ENCODE results near the gene CPTP. TPM values are rescaled to one million over a fixed set of nuclear protein-coding genes. Genes with fewer than 3 reads are reported as not detected.

Gene CPTP
- 10 to 100 TPM; 12.3 to 17.4 (median 16.5) TPM for polyA plus RNA-seq

DNA sequence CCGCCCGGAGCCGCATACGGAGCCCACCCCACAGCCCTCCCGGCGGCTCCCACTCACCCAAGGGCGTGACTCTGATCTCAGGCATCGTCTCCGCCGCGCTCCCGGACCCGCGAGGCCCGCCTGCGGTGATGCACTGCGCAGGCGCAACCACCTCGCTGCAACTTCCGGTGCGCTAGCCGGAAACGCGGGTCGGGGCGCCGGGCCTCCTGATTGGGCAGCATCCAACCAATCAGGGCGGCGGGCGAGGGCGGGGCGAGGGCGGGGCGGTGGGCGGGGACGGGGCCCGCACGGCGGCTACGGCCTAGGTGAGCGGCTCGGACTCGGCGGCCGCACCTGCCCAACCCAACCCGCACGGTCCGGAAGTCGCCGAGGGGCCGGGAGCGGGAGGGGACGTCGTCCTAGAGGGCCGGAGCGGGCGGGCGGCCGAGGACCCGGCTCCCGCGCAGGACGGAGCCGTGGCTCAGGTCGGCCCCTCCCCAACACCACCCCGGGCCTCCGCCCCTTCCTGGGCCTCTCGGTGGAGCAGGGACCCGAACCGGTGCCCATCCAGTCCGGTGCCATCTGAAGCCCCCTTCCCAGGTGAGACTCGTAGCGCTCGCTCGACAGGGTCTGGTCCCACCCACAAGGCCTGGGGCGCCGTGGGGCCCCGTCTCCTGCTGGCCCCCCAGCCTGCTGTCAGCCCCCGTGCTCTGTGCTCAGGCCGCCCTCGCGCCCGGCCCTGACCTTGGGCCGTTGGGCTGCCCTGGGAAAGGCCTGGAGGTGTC is at the start of gene CPTP, which contains the start of gene INTS11:
CPTP (plus strand) TSS at position 279 of the 764 bp plus-strand sequence. CDS start 2,109 bp downstream, outside the sequence.
INTS11 (minus strand) TSS at position 137 of the 764 bp plus-strand sequence; CDS start at position 85, 52 bp downstream.
- H3K27ac ChIP-seq (ENCODE audit: low read depth, low read length): no peak within 1 kb of the TSS
- WGBS, 3 donors: 0 to 2% (median 0%) methylated on average over 64 to 84 of the region's 84 CpGs

DNA sequence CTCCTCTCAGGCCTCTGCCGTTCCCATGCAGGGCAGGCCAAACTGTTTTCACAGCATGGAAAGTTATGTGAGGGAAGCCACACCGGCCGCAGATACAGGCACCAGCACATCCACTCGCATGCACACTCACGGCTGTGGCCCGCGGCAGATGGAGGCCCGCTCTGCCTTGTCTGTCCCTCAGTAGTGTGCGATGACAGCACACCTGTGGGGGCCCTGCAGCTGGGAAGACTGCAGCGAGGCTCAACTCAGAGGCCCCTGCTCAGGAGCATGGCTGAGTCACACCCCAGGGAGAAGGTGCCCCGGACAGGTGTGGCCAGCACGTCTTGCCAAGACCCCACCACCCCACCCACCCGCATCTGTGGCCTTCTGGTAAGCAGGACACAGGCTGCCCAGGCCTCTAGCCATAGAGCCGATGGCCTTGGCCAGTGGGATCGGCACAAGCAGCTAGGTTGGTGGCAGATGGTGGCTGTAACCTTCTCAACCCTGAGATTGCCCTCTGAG is 49.6 kb upstream of the CPTP start:
- 89 to 93% (median 92%) methylated on average over 15 of the region's 15 CpGs for WGBS, 3 donors
- H3K27ac ChIP-seq (ENCODE audit: low read depth, low read length): no peak overlapping the region

DNA sequence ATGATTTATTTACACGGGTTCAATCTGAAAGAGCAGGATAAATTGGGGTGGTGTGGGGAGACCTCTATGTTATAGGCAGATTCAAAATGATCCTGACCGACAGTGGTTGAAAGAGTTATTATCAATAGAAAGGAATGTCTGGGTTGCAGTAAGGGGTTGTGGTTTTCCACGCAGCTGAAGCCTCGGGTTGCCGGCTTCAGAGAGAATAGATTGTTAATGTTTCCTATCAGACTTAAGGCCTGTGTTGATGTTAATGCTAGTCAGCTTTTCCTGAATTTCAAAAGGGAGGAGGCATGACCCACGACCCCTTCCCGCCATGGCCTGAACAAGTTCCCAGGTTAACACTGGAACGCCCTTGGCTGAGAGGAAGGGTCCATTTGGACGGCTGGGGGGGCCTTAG is 48.8 kb upstream of the CPTP start:
- no peak overlapping the region for H3K27ac ChIP-seq (ENCODE audit: low read depth, low read length)
- WGBS, 3 donors: 80 to 85% (median 83%) methylated on average over 9 of the region's 9 CpGs

GRCh38 chr1:1278620-1279019 is 46.0 kb upstream of the CPTP start:
- 89 to 96% (median 94%) methylated on average over 13 of the region's 13 CpGs for WGBS, 3 donors
- H3K27ac ChIP-seq (ENCODE audit: low read depth, low read length): no peak overlapping the region

DNA sequence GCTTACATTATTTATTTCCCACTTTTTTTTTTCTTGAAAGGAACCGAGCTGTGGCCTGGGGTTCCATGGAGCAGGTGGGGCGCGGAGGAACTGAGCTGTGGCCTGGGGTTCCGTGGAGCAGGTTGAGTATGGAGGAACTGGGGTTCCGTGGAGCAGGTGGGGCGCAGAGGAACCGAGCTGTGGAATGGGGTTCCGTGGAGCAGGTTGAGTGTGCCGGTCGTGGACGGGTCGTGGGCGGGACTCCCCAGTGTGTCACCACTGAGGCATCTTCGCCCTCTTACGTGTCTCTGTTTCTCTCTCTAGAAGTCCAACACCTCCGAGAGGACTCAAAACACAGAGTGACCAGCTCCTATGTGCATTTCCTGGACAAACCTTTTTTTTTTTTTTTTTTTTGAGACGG is 45.6 kb upstream of the CPTP start:
- WGBS, 3 donors: 91 to 94% (median 94%) methylated on average over 16 to 17 of the region's 17 CpGs

DNA sequence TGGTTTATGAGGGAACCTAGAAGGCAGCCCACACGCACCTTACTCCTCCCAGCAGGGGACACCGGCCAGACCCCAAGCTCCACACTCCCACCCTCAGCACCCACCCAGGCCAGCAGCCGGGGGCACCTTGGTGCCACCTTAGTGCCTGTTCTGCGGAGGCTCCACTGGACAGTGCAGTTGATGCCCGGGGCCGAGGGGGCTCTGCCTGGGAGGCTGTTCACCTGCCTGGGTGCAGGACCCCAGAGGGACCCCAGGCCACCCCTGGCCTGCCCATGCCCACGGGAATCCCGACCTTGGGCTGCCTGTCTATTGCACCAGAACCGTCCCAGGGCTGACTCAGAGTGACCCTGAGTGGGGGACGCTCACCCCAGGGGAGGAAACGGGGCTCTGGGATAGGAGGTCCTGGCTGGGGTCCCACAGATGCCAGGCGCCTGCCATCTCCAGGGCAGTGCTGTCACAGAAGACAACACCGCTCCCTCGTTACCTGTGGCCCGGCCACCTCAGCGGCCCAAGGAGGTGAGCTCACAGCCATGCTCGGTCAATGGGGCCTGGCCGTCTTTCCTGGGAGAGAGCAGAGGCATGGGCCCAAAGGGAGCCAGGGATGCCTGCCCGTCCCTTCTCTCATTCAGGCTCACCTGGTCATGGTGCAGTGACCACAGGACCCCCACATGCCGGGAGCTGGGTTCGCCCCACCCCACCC is 43.7 kb upstream of the CPTP start:
- H3K27ac ChIP-seq (ENCODE audit: low read depth, low read length): no peak overlapping the region
- WGBS, 3 donors: 89 to 91% (median 90%) methylated on average over 20 to 21 of the region's 21 CpGs

More for the DNA sequence above, 45.6 kb upstream of the CPTP start:
- no peak overlapping the region for H3K27ac ChIP-seq (ENCODE audit: low read depth, low read length)

- H3K27ac ChIP-seq (ENCODE audit: low read depth, low read length): no peak overlapping the region
- 16 to 60% (median 52%) methylated on average over 22 to 26 of the region's 26 CpGs for WGBS, 3 donors
Observed at GRCh38 chr1:1281533-1282321, 42.9 kb upstream of the CPTP start.

- WGBS, 3 donors: 81 to 91% (median 83%) methylated on average over 14 of the region's 14 CpGs
Observed at GRCh38 chr1:1282998-1283397, 41.6 kb upstream of the CPTP start.

DNA sequence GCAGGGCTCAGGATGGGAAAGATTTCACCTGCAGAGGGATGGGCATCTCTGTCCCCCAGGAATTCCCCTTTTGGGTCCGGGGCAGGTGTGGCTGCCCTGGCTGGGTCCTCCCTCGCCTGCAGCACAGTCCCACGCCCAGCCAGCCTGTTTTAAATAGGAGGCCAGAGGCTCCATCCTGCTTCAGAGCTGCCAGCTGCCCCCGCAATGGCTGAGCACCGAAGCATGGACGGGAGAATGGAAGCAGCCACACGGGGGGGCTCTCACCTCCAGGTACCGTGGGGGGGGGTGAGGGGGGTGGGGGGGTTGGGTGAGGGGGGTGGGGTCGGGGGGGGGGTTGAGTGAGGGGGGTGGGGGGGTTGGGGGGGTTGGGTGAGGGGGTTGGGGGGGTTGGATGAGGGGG is 40.8 kb upstream of the CPTP start:
- WGBS, 3 donors: 13% methylated on average over 7 to 8 of the region's 9 CpGs
- no peak overlapping the region for H3K27ac ChIP-seq (ENCODE audit: low read depth, low read length)

More at GRCh38 chr1:1282998-1283397, 41.6 kb upstream of the CPTP start:
- H3K27ac ChIP-seq (ENCODE audit: low read depth, low read length): no peak overlapping the region

DNA sequence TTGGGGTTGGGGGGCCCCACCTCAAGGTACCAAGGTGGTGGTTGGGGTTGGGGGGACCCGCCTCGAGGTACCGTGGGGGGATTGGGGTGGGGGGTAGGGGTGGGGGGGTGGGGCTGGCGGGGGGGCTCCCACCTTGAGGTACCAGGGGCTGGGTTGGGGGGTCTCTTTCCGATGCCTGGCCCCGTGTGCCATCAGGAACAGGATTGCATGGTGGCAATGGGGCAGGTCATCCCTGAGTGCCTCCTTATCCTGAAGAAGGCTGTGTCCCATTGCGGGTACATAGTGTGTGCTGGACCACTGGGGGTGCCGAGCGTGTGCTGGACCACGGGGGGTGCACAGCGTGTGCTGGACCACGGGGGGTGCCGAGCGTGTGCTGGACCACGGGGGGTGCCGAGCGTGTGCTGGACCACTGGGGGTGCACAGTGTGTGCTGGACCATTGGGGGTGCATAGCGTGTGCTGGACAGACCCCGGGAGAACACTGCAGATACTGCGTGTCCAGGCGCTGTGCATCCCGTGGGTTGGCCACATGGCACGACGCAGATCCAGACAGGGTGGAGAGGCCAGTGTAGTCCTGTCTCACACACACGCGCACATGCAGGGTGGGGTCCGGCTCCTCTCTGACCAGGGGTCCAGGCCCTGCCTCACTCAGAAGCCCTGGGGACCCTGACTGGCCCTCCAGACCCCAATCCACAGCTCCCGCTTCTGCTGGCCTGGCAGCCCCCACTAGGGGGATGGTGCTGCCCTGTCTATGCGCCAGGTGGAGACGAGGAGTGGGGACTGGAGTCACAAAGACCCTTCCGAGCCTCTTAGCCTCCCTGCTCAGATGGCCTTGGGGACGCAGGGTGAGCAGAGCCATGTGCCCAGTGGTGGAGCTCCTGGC is 40.1 kb upstream of the CPTP start:
- H3K27ac ChIP-seq (ENCODE audit: low read depth, low read length): no peak overlapping the region
- 74 to 87% (median 84%) methylated on average over 28 to 32 of the region's 32 CpGs for WGBS, 3 donors

GRCh38 chr1:1285102-1285571 is 39.5 kb upstream of the CPTP start:
- H3K27ac ChIP-seq (ENCODE audit: low read depth, low read length): no peak overlapping the region
- 88 to 95% (median 93%) methylated on average over 18 to 22 of the region's 22 CpGs for WGBS, 3 donors

- H3K27ac ChIP-seq (ENCODE audit: low read depth, low read length): no peak overlapping the region
- 58 to 69% (median 69%) methylated on average over 31 to 37 of the region's 37 CpGs for WGBS, 3 donors
Observed at GRCh38 chr1:1285611-1286311, 38.8 kb upstream of the CPTP start.

DNA sequence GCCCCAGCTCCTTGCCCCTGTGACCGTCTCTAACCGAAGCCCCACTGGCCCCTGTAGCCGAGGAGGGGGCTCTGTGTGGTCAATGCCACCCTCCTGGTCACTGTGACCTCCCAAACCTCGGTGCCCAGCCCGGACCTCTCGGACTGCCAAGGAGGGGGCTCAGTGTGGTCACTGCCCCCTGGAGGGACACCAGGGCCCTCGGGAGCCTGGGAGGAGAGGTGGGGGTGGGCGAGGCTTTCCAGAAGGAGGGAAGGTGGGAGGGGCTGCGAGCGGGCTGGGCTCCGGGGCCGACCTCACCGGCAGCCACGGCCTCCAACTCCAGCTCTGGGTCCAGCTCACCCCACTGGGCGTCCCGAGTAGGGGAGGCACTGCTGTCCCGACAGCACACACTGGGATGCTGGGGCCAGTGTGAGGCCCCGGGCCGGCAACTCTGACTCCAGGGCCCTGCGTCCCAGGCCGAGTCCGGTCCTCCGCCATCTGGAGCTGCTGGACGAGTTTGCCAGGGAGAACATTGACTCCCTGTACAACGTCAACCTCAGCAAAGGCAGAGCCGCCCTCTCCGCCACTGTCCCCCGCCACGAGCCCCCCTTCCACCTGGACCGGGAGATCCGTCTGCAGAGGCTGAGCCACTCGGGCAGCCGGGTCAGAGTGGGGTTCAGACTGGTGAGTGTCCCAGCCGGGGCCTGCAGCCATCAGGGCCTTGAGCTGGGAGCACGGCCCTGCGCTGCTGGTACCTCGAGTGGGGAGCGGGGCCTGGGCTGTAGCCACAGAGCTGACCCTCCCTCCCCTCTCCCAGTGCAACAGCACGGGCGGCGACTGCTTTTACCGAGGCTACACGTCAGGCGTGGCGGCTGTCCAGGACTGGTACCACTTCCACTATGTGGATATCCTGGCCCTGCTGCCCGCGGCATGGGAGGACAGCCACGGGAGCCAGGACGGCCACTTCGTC is 38.0 kb upstream of the CPTP start:
- no peak overlapping the region for H3K27ac ChIP-seq (ENCODE audit: low read depth, low read length)
- WGBS, 3 donors: 58 to 64% (median 59%) methylated on average over 38 to 50 of the region's 50 CpGs

DNA sequence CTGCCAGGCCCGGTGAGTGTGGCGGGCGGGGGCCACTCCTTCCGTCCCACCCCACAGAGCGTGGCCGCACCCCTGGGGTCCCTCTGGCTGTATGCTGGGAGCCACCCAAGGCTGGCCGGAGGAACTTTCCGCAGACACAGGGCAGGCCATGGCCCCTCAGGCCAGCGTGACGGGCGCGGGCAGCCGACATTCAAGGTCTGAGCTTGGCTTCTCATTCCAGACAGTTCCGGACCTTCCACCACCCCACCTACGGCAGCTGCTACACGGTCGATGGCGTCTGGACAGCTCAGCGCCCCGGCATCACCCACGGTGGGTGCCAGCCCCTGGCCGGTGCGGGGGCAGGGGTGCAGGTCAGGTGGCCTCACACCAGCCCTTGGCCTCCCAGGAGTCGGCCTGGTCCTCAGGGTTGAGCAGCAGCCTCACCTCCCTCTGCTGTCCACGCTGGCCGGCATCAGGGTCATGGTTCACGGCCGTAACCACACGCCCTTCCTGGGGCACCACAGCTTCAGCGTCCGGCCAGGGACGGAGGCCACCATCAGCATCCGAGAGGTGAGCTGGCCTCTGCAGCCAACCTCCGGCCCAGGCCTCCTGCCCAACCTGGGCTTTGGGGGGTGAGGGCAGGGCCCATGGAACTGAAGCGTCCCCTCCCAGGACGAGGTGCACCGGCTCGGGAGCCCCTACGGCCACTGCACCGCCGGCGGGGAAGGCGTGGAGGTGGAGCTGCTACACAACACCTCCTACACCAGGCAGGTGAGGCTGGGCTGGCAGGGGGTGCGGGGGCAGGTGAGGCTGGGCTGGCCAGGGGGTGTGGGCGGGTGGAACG is 37.1 kb upstream of the CPTP start:
- 71 to 84% (median 81%) methylated on average over 43 to 46 of the region's 46 CpGs for WGBS, 3 donors
- no peak overlapping the region for H3K27ac ChIP-seq (ENCODE audit: low read depth, low read length)

DNA sequence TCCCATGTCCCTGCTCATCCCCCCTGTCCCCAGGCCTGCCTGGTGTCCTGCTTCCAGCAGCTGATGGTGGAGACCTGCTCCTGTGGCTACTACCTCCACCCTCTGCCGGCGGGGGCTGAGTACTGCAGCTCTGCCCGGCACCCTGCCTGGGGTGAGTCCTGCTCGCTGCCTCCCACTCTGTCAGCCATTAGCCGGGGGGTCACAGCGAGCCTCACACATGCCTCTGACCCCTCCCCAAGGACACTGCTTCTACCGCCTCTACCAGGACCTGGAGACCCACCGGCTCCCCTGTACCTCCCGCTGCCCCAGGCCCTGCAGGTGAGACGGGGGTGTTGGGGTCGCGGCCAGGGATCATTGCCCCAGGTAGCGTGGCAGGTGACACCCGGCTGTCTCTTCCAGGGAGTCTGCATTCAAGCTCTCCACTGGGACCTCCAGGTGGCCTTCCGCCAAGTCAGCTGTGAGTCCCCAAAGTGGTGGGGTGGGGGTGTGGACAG is 34.3 kb upstream of the CPTP start:
- 41 to 66% (median 62%) methylated on average over 15 of the region's 15 CpGs for WGBS, 3 donors
- H3K27ac ChIP-seq (ENCODE audit: low read depth, low read length): no peak overlapping the region
